HG02642 (cell line): ENCODE results near the gene CYP4F8.
"Not testable (repeated sequence)": the region's sequence is repeated elsewhere in the genome, so short reads cannot be mapped to it uniquely, and the experiment has no call there.

Source experiments
- ATAC-seq: cut with Tn5 transposase; IDR thresholded peaks from one replicate; pipeline ENCODE4 v1.9.1; 2021; ENCODE audit warnings: mild to moderate bottlenecking; ENCODE audit not compliant: unreplicated experiment, poor library complexity

Gene CYP4F8

DNA sequence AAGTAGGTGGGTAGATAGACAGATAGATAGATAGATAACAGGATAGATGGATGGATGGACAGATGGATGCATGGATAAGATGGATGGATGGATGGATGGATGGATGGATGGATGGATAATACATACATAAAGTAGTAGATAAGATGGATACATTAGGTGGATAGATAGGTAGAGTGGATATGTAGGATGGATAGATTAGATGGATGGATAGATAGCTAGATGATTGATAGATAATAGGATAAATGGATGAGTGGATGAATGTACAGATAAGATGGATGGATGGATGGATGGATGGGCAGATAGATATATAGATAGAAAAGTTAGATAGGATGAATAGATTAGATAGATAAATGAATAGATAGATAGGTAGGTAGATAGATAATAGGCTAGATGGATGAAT lies 27.8 kb downstream of the CYP4F8 start:
- no peak for ATAC-seq

DNA sequence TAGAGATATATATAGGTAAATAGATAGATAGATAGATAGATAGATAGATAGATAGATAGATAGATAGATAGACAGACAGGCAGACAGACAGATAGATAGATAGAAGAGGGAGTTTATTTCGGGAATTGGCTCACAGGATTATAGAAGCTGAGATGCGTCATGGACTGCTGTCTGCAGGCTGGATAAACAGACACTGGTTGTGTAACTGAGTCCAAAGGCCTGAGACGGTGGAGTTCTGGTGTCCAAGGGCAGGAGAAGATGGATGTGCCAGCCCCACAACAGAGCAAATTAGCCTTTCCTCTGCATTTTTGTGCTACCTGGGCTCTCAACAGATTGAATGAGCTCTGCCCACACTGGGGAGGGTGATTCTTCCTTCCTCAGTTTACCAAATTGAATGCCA lies 28.4 kb downstream of the CYP4F8 start:
- no peak for ATAC-seq

DNA sequence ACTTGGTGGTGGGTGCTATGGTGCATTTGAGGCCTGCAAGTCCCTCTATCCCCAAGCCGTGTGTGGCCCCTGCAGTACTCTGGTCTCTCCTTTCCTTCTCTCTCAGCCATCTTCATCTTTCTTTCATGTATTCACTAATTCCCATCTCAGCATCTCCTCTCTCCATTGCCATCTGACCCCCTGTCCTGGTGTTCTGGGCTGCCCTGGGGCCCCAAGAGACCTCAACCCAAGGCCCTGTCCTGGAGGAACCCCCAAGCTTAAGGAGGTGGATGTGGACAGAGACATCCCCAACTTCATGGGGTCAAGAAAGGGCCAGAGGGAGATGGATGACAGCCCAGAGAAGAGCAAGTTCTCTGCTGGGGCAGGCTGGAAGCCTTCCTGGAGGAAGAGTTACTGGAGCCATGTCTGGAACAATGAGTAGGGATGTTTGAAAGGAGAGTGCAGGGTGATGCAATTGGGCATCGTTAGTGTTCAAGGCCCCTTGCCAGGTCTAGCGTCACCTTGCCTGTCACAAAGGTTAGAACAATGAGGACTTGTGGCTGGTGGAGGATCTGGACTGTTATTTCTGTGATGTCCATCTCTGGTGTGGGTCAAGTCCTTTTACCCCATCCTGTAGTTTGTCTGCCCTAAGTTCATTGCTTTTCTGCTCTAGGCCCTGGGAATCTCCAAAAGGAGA lies 29.2 kb downstream of the CYP4F8 start:
- no peak for ATAC-seq

DNA sequence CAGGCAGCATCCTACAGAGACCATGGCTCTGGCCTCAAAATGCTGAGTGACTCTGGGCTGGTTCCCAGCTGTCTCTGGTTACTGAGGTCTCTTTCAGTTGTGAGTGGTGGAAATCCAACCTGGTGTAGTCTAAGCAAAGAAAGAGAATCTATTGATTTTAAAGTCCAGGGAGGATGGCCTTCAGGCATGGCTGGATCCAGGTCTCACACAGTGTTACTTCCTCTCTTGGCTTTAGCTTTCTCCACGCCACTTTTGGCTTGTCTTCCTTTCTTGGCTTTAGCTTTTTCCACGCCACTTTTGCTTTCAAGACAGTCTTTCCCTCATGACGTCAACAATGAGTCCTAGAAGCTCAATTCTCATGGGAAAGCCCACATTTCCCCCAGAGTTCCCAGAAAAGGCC lies 29.8 kb downstream of the CYP4F8 start:
- ATAC-seq = no peak

DNA sequence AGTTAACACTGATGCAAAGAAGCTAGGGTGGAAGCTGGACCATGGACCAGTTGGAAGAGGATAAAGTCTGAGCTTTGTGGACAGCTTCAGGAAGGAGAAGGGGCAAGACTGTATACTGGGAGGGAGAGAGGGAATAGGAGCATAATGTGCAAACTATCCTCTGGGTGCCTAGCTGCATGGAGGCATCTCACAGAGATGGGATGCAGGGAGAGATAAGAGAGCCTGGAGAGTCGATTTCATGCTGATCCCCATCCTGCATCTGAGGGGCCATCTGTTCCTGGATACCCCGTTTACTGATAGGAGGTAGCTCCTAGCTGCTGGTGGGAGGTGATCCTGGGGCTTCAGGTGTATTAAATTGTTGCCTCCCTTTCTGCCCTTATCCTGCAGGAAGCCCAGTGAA lies 34.5 kb downstream of the CYP4F8 start:
- ATAC-seq = no peak

DNA sequence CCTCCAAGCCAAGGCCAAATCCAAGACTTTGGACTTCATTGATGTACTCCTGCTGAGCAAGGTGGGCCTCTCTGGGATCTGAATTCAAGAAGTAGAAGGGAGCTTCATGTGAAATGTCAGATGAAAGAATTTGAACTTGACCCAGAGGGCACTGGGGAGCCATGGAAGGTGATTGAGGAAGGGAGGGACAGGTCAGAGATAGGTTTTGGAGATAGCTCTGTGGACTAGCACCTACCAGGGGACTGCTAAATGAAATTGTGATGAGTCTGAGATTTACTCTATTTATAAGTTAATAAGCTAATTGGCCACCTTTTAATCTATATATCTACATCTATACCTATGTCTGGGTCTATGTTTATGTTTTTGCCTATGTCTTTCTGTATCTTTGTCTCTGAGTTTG lies 35.1 kb downstream of the CYP4F8 start:
- ATAC-seq = not testable (repeated sequence)

DNA sequence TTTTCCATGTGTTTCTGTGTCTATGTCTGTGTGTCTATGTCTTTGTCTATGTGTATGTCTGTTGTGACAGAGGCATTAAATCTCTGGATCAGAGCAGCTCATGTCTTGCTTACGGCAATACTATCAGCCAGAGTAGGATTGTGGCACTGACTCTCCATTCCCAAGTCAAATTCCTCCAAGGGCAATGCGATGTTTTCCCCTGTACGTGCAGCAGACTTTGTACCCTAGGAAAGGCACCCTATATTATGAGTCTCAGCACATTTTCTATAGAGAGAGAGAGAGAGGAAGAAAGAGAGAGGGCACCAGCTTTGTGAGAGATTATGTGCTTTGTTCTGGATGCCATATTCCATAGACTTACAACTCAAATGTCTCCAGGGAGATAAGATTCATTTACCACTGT lies 36.8 kb downstream of the CYP4F8 start:
- no peak for ATAC-seq

DNA sequence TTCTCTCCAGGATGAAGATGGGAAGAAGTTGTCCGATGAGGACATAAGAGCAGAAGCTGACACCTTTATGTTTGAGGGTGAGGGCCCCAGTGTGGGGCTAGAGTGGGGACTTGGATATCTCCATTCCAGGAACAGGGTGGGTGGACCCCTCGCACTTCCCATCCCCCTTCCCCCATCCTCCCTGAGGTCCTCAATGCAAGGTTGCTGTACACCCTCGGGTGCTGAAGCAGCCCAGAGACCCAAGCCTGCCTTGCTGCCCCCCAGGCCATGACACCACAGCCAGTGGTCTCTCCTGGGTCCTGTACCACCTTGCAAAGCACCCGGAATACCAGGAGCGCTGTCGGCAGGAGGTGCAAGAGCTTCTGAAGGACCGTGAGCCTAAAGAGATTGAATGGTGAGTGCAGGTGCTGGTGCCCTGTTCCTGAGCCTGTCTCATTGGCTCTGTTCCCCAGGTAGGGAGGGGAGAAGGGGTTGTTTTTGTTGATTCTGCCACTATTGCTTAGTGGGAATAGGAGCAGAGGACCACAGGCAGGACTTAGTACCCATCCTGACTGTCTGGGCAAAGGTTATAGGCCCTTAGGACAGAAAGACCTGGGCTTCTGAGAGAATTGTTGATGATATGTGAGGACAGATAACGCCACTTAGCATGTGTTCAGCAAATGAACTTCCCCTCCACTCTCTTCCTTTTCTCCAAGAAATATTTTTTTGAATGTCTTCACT lies 37.7 kb downstream of the CYP4F8 start:
- ATAC-seq = no peak

DNA sequence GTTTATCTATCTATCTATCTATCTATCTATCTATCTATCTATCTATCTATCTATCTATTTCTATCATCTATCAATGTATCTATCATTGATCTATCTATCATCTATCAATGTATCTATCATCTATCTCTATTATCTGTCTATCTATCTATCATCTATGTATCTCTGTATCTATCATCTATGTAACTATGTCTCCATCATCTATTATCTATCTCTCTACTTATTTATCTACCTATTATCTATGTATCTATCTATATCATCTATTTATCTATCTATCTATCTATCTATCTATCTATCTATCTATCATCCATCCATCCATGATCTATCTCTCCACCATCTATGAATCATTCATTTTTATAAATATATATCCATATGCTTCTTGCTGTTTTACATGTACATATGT lies 41.4 kb downstream of the CYP4F8 start:
- no peak for ATAC-seq

DNA sequence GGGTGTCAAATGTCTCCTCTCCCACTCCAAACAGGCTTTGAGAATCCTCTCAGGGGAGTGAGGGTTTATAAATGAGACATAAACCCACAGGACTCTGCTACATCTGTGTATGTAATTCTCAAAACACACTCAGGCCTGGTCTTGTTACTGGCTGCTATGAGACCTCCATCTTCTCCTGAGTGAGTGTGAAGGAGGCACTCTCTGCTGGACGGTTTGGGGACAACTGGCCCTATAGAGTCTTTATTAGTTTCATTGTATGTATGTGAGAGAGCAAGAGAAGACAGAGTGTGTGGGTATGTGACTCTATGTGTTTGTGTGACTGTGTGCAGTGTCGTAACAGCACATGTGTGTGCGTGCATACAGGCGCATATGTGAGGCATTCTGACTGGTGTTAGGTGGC lies 48.2 kb downstream of the CYP4F8 start:
- ATAC-seq = no peak

DNA sequence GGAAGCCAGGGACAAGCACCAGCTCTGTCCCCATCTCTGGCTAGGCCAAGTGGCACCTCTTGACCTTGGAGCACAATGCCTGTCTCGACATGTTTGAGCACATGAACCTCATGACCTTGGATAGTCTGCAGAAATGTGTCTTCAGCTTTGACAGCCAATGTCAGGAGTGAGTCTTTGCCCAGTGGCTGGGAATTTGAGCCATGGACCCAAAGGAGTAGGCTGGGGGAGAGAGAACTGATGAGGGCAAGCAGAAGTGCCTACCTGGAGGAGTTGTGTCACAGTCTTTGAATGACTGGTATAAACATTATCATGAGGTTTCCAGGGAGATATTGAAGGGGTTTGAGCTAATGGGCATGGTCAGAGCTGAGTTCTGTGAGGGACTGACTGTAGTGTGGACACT lies 51.2 kb downstream of the CYP4F8 start:
- no peak for ATAC-seq

DNA sequence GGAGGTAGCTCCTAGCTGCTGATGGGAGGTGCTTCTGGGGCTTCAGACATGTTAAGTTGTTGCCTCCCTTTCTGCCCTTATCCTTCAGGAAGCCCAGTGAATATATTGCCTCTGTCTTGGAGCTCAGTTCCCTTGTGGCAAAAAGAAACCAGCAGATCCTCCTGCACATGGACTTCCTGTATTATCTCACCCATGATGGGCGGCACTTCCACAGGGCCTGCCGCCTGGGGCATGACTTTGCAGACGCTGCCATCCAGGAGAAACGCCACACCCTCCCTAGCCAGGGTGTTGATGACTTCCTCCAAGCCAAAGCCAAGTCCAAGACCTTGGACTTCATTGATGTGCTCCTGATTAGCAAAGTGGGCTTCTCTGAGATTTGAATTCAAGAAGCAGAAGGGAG lies 51.9 kb downstream of the CYP4F8 start:
- no peak for ATAC-seq

DNA sequence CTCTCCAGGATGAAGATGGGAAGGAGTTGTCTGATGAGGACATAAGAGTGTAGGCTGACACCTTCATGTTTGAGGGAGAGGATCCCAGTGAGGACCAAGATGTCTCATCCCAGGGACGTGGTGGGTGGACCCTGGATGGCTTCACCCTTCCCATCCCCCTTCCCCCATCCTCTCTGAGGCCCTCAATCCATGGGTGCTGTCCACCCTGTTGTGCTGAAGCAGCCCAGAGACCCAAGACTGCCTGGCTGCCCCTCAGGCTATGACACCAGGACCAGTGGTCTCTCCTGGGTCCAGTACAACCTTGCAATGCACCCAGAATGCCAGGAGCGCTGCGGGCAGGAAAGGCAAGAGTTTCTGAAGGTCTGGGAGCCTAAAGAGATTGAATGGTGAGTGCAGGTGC lies 54.4 kb downstream of the CYP4F8 start:
- ATAC-seq = no peak

DNA sequence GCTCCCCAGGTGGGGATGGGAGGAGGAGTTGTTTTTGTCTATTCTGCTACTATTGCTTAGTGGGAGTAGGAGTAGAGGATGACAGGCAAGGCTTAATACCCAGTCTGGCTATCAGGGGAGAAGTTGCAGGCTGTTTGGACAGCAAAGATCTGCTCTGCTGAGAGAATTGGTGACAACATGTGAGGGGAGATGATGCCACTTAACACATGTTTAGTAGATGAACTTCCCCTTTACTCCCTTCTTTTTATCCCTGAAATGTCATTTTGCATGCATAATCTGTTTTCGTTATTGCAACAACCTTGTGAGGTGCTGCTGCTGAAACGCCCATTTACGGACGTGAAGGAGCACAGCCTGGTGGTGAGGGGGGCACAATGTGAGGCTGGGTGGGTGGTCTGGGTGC lies 54.9 kb downstream of the CYP4F8 start:
- ATAC-seq = no peak

DNA sequence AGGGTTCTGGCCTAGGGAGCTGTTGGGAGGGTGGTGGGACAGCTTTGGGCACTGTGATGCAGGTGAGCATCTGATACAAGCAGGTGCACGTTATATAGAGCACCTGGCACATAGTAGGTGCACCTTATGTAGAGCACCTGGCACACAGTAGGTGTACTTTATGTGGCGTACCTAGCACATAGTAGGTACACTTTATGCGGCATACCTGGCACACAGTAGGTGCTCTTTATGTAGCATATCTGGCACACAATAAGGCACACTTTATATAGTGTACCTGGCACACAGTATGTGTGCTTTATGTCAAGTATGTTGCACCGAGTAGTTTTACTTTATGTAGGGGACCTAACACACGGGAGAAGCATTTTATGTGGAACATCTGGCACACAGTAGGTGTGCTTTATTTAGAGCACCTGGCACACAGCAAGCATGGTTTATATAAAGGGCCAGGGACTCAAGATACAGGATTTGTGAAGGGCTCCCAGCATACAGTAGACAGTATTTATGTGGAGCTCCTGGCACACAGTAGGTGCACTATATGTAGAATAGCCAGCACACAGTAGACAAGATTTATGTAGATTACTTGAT lies 56.3 kb downstream of the CYP4F8 start:
- no peak for ATAC-seq

DNA sequence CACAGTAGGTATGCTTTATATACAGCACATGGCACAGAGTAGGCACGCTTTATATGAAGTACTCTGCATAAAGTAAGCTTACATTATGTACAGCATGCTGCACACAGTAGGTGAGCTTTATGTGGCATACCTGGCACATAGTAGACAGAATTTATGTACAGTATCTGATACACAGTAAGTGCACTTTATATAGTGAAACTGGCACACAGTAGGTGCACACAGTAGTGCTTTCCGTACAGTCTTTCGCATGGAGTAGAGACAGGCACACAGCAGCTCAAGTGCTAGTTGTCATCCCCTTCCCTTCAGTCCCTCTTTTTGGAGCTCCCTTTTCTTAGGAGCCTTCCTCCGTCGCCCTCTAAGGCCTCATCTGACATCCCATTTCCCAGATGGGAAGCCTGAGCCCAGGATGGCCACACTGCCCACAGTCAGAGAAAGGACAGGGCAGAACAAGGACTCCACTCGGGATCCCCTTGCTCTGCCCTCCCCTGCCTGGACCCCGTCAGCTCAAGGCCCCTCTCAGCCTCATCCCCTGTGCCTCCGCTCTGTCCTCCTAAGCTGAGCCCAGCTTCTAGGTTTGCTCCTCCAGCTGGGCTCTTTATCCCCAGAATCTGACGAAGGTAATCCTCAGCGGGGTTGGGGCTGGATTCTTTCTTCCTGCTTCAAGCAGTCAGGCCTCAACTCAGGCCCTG lies 57.0 kb downstream of the CYP4F8 start:
- no peak for ATAC-seq

DNA sequence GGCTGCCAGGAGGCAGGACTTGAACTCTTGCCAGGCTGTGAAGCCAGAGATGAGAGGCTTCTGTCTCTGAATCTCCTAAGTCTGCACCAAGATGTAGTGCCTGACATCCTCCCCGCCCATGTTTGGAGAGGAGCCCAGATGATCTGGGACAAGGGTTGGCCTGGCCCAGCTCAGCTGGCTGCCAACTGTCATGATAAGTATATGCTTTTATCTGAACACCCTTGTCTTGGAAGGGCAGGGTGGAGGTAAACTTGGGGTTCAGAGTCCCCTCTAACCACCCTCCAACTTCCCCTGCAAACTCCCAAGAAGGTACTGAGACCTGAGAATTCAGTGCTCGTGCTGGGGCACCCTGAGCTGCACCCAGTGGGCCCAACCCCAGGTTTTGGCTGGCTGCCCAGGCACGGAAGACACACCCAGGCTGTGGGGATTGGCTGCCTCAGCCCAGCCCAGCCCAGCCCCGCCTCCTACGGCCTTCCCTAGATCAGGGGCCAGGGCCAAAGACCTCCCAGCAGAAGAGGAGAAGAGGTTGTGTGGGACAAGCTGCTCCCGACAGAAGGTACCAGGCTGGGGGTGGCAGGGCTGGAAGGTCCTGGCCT lies 57.7 kb downstream of the CYP4F8 start, which contains the start of gene CYP4F12:
Gene CYP4F12 (plus strand): TSS at position 508 of the 596 bp plus-strand sequence. CDS start 443 bp downstream, outside the sequence.
- ATAC-seq = no peak

DNA sequence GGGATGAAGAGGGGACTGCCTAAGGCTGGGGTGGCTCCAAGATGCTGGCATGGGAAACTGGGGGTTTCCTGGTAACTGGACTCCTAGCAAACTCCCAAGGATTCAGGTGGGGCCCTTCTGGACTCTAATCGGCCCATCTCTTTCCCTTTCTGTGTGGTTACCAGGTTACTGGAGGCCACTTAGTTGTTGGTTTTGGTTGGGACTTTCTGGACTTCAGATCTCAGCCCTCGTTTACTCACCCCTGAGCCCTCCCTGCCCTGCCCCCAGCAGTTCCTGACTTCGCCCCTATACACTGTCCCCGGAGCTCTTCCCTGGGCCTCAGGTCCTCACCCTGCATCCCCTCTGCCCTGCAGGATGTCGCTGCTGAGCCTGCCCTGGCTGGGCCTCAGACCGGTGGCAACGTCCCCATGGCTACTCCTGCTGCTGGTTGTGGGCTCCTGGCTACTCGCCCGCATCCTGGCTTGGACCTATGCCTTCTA lies 58.2 kb downstream of the CYP4F8 start:
- no peak for ATAC-seq

DNA sequence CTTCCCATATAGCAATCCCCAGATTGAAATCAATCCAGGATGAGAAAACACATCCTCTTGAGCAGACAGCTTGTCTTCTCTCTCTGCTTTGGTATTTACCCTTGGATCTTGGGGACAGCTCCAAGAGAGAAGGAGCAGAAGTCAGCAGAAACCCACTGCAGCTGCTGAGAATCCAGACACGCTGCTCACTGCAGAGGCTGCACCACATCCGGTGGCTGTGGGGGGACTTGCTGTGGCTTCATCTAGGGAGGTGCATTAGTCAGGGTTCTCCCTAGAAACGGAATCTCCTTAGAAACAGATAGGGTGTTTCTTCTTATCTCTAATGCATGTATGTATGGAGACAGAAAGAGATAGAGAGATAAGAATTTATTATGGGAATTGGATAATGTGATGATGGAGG lies 60.5 kb downstream of the CYP4F8 start:
- no peak for ATAC-seq

DNA sequence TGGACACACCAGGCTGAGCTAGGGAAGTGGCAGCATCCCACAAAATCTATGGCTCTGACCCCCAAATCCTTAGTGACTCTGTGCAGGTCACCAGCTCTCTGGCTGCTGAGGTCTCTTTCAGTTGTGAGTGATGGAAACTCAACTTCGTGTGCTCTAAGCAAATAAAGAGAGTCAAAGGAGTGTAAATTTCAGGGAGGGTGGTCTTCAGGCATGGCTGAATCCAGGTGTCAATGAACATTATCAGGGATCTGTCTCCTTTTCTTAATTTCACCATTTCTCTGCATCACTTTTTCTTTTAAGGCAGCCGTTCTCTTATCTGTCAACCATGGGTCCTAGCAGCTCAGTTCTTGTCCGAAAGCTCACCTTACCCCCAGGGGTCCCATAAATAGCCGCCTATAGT lies 64.1 kb downstream of the CYP4F8 start:
- no peak for ATAC-seq

DNA sequence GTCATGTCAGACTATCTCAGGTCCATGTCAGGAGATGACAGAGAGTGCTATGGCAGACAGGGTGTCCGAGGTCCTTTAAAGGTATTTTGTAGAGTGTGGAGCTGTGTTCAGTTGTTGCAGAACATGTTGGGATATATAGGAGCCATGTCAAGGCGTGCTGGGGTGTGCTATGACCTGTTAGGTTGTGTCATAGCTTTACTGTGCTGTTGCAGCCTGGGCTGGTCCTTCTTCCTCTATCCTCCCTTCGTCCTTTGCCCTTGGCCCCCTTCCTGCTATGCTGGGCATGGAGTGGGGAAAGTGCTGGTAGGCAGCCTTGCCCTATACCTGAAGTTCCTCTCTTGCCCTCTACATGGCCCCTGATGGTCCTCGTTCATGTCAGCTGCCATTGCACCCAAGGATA lies 64.8 kb downstream of the CYP4F8 start:
- not testable (repeated sequence) for ATAC-seq
